Activated naive CD8-positive, alpha-beta T cell treated with anti-CD3 and anti-CD28 coated beads, Interleukin-2, amount 50 U/mL, for 16 hours (primary cell): ENCODE results near the gene RNF113B.

Experiments
- DNase-seq: peaks from one replicate; pipeline ENCODE4 v3.0.0-alpha.2; 2020; ENCODE audit warnings: low read depth, low spot score

The RNF113B gene

DNA sequence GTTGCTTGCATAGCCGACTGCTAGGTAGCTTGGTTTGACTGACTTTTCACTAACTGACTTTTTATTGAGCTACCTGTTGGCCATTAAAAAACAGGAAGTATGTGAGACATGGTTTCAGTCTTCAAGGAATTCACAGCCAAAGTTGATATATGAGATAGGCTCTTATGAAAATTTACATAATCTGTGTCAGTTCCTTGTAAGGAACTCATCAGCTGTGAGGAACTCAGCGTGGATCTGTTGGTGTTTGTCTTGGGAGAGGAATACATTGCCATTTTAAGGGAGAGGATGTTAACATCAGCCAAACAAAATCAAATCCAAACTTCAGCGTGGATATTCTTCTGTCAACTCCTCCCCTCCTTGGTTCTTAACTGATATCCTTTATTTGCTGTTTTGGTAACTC, 2.0 kb downstream of the RNF113B start:
- DNase-seq, result no peak

DNA sequence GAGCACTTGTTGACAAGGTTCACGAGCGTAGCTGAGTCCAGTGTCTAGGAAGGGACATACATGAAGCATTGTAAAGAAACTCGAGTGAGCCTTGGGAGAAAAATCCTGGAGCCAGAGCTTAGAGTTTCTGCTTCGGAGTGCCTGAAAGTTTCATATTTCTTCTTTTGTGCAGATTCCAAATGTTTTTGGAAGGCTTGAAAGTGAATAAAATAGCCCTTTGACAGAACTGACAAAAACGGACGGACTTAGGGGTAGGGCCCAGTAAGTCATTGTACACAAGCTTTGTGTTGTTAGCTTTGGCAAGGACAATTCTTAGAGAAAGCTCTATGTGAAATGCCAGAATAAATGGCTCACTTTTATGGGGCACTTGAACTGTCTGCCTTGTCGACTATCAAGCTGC, 2.8 kb downstream of the RNF113B start:
- DNase-seq, result no peak

DNA sequence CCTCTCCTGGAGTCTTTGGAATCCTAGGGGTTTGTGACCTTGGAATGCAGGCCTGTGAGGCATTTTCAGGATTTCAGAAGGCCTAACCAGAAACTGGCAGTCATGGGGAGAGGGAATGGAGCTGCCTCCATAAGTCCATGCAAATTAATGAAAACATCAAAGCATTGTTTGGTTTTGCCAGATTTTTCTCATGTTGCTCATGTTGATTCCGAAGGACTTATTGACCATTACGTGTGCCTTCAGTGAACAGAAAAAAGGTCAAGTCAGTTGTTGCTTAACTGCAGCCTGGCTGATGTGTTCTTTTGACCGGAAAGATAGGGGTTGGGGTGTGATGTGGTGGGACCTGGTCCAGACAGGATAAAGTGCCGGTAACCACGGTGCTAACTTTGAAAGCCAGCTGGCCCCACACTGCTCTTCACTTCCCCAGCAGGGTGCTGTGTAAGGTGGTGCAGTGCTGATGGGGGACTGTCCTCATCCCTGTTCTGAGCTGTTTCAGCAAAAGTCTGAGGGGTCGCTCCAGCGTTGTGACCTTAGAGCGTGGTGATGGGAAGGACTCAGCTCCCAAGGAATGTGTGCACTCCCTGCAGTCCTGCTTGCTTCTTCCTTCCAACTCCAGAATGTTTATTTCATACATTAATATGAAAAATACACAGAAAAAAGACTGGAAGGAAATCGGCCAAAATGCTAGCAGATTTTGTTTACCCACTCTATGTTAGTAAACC, 3.5 kb downstream of the RNF113B start:
- DNase-seq, result no peak

DNA sequence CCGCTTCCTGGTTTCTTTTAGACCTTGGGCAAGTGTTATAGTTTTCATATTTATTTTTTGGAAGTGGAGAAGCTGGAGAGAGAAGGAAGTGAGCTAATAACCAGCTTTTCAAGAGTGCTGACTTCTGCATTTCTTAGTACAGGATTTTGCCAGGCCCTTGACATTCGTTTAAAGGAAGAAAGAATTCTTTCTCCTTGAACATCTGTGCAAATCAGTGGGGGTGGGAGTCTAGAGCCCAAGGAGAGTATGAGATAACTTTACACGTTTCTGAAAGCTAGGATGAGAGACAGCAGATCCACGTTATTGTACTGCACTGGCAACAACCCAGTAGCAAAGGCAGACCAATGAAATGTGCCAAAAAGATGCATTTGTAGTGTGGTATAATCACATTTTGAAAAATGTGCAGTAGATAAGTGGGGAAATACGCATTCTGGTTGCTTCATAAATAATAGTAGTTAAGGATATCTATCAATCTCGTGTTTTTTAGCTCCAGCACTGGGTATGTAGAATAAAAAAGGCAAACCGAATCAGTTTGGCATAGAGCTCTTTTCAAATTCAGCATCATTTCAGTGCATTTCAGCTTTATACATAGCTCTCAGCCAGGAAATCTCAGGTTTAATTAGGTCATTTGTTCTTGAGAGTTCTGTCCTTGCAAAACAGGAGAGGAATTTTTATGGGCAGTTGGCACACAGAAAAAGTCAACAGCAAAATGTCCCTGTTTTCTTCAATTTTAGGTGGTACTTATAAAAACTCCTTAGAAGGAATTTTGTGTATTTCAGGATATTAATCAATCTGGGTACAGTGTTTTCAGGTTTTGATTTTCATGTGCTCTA, 4.3 kb downstream of the RNF113B start:
- DNase-seq, result no peak

DNA sequence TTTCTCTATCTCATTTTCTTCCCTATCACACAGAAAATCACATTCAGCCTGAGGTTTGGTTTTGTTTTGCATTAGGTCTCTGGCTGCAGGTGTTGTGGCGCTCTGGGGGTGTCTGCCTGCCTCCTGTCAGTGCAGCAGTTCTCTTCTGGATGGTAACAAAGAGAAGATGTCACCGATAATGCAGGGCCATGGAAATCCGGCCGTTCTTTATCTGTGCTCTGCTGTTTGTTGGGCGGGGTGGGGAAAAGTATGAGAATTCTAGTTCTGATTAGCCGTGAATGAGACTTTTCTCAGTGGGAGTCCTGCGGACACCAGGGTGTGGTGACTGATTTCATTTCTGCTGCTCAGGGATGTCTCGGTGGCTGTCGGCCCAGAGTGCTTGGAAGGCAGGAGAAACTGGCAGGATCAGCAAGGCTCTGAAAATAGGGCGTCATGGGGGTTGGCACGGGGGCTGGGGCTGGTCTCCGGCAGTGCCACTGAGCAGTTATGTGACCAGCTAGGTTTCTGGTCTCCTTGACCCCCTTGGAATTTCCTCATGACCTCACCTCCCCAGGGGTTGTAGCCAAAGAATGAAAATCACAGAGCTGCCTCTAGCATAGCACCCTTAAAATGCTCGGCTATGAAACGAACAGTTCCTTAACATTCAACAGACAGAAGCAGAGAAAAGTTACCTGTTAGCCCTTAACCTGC, 5.0 kb downstream of the RNF113B start:
- no peak for DNase-seq

DNA sequence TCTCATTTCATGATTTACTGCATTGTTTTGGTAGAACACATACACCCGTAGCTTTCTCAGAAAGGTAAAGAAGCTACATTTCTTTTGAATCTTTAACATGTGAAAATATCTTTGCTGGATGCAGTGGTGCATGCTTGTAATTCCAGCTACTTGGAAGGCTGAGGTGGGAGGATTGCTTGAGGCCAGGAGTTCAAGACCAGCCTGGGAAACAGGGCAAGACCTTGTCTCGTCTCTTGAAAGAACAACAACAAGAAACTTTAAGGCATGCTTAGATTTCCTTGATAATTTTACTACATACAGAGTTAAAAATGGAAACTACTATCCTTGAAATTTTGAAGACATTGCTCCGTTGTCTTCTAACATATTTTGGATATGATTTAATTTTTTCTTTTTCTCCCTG, 7.7 kb downstream of the RNF113B start:
- no peak for DNase-seq

DNA sequence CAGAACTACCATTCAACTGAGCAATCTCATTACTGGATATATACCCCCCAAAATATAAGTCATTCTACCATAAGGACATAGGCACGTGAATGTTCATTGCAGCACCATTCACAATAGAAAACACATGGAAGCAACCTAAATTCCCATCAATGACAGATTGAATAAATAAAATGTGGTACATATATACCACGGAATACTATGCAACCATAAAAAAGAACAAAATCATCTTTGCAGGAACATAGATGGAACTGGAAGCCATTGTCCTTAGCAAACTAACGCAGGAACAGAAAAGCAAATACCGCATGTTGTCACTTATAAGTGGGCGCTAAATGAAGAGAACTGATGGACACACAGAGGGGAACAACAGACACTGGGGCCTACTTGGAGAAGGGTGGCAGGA, 14.1 kb downstream of the RNF113B start:
- no peak for DNase-seq

DNA sequence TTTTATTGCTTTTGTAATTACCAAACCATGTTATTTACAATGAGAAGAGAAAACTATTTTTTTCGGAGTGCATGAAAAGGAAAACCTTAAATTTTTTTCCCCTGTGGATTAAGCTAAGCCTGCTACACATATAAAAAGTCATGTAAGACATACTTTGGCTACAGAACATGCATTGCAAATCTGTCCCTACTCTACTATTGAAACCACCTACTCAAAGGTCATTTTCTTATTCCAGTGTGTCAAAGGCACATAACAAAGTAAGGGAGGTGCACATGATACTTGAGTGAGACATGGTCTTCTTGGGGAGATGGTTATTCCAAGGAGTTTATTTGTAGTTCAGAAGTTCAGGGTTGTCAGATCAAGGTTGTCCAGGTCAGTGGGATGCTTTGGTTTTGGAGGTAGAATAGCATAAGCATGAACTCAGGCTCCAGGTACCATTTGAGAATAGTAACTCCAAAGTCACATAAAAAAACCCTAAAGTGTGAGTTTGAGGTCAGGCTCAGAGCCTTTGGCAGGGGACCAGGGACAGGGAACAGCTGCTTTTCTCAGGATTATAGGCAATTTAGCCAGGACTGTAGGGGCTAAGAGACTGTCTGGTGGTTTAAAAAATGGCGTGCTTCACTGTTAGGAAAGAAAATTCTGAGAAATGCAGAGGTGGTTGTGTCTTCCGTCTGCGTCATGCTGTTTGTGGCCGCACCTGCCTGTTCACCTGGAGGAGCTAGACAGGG, 18.7 kb downstream of the RNF113B start:
- no peak for DNase-seq

DNA sequence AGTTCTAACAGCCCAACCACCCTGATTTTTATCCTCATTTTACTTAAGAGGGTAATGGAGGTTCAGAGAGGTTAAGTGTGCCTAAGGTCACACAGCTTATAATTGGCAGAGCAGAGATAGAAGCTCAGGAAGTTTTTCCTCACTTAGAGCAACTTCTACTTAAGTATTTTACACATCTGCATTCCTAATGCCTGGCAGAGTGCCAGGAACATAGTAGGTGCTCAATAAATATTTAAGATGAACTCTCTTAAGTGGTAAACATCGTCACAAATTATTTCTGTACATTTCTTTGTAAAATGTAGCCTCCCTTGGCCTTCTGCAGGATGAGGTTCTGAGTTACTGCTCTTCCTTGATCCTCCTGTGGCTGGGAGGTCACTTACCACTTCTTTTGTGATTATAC, 19.5 kb downstream of the RNF113B start:
- no peak for DNase-seq

DNA sequence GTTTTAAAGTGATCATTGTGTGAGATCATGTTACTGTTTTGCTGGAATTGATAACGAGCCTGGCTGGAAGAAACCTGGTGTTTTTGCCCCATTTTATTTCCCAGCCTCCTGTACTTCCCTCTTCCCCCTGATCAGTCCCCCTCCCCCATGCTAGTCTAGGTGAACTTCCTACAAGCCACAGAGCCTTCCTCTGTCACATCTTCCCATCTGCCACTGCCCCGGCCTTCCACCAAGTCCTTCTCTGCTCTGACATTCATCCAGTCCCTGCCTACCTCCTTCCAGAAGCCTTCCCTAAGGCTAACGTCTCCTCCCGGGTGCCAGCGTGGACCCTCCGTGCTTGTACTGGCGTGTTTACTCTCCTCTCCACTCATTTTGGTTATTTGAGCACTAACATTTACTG, 19.9 kb downstream of the RNF113B start:
- DNase-seq, result no peak

DNA sequence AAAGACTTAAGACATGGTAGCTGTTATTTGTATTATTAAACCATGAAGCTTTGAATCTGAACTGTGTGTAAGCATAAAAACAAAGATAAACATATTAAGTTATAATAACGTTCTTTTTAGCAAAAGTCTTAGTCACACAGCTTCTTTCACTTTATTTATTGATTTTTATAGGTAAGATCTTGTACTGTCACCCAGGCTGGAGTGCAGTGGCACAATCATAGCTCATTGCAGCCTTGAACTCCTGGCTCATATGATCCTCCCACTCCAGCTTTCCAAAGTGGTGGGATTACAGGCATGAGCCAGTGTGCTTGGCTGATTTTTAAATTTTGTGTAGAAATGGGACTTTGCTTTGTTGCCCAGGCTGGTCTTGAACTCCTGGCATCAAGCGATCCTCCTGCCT, 20.8 kb downstream of the RNF113B start:
- DNase-seq, result no peak

DNA sequence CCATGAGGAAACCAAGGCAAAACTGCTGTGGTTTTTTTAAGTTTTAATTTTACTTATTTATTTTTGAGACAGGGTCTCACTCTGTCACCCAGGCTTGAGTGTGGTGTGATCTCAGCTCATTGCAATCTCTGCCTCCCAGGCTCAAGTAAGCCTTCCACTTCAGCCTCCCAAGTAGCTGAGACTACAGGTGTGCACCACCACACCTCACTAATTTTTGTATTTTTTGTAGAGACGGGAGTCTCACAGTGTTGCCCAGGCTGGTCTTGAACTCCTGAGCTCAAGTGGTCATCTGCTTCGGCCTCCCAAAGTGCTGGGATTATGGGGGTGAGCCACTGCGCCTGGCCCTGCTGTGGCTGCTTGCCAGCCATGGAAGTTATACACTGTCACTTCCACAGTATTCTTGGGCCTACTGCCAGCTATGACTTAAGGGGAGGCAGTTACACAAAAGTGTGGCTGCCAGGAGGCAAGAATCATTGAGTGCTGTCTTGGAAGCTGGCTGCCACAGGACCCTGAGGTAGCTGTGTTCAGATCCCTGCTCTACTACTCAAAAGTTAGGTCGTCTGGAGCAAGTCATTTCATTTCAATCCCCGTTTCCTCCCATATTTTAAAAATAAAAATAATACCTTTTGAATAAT, 21.5 kb downstream of the RNF113B start:
- no peak for DNase-seq

DNA sequence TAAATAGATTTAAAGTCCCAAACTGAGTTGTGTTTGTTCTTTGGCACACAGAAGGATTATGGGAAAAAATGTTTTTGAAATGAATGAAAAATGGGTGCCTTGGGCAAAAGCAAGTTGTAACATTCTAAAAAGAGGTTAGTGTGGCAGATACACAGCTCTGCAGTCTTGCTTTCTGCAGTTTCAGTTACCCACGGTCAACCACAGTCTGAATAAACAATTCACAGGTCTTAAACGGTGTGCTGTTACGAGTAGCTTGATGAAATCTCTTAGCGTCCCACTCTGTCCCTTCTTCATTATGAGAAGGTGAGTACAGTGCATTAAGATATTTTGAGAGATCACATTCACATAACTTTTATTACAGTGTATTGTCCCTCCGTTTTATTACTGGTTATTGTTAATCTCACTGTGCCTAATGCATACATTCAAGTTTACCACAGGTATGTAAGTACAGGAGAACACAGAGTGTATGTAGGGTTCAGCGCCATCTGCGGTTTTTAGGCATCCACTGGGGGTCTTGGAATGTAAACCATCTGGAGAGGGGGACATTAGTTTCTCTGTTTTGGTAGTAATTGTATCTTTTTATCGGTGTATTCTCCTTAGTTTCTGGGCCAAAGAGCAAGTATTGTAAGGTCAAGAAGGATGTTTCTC, 26.1 kb downstream of the RNF113B start:
- DNase-seq, result no peak

DNA sequence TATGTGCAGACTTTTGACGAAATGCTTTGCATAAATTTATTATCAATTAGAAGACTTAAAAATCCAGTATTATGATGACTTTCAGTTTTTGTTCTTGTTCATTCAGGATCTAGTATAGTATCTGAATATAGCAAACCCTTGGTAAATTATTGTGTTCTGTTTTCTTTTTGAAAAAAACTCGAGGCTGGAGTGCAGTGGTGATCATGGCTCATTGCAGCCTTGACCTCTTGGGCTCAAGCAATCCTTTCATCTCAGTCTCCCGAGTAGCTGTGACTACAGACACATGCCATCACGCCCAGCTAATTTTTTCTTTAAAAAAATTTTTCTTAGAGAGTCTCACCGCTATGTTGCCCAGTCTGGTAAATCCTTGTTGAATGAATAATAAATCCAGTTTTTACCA, 29.5 kb downstream of the RNF113B start:
- no peak for DNase-seq

DNA sequence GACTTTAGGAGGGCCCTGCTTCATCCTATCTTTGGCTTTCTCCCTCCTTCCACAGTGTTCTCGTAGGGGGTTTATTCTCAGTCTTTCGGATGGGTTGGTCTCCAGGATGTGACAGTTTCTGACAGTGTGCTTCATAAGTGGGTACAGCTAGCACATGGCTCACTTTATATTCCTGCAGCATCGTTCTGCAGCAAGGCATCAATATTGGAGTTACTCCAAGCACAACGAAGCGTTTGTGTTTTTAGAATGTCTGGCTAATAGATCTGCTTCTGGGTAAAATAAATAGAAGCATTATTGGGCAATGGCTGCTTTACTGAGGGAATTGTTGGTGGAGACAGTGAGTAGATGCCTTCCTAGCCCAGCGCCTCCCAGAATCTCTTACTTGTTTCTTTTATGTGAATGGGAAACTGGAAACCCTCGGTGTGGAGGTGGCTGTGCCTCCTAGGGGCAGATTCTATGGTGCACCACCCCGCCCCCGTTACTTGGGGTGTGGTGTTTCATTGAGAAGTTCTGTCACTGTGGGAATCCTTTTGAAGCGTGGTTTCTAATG, 32.2 kb downstream of the RNF113B start:
- DNase-seq, result no peak

DNA sequence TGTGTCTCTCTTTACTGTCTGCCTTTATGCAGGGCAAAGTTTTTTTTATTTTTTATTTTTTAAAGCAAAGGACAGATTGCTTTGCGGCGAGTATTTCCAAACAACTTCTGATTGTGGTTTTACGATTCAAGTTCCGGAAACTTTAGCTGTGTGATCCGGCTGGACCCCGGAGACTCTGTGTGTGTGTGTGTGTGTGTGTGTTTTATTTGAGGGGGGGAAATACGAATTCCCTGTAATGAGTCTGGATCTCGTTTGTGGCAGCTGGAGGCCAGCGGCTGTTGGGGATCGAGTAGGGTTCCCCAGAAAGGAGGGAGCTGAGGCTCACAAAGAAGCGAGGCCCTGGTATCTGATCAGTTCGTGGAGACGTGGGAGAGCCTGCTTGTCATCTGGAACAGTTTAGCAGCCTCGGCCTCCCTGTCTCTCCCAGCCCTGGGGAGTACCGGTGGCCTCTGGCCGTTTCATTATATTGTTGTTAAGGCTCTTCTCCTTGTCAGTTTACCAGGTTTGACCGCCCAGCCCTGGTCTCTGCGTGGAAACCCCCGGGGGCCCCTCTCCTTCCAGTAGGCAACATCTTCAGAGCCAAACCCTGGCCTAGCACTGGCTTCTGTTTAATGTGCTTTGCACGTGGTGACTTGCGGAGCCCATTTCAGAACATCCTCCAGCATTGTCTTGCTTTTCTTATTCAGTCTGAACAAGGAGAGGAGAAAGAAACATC, 32.9 kb downstream of the RNF113B start:
- DNase-seq, result no peak

DNA sequence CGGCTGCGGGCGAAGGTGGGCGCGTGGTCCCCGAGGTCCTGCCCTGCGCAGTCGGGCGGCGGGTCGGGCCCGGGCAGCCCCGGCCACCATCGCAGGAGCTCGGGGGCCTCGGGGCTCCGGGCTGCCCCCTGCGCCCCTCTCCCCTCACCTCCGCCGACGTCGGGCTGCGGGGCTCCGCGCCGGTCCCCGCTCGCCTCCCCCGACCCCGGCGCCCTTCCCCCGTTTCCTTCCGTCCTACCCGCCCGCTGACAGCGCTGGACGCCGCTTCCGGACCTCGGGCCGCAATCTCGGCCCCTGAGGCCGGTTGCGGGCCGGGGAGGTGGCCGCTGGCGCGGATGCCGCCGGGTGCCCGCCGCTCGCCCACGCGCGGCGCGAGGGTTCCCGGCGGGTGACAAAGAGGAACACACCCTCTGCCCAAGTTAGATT, 33.5 kb downstream of the RNF113B start:
- DNase-seq, result no peak

DNA sequence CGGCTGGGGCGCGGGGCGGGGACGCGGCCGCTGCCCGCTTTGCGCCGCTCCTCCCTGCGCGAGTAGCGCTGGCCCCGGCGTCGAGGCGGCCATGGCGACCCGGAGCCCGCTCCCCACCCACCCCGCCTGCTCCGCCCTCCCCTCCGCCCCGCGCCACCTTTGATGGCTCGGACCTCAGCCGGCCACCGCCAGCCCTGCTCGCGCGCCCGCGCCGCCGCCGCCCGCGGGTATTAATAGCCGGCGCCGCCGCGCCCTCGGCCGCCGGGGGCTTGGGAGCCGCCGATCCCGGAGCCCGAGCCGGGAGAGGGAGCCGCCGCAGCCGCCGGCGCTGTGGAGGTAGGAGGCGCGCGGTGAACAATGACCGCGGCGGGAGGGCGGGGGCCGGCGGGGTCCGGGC, 33.9 kb downstream of the RNF113B start:
- no peak for DNase-seq

DNA sequence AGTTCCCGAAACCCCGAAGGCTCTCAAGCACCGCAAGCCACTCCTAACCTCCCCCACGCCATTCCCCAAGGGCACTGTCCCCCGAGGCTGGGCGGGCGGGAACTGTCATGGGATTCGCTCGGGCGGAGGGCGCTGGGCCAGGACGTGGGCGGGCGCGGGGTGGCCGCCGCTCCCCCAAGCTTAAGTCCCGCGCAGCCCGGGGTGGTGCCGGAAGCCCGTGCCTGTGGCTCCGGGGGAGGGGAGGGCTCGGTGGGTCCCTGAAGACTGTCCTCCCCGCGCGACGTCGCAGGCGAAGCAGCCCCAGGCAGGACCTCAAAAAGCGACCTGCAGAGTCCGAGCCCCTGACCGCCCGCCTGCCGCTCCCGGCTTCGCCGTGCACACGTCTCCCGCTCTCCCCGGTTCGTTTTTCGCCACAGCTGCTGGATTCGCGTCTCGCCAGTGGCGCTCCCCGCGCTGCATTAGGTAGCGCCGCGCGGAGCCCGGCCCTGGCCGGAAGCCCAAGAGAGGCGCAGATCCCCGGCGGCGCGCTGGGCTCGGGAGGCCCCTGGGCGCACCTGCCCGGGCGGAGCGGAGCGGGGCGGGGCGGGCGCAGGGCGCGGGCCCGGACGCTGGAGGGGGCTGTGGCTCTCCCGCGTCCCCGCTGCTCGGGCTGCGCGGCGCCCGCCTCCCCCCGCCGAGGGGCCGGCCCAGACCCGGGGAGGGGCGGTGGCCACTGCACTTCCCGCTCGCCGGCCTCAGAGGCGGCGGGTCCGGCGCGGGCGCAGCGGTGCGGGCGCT, 34.5 kb downstream of the RNF113B start, which contains the start of gene FARP1:
FARP1 (plus strand) TSS at position 715 of the 777 bp plus-strand sequence. CDS start 70,149 bp downstream, outside the sequence.
- no peak for DNase-seq
